Hepatocyte (in vitro differentiated cells): Measurements from ENCODE around the gene LEAP2.

Source experiments
- CTCF ChIP-seq: fragments of 200-600 bp; sonication (generic); IDR thresholded peaks from 2 replicates; pipeline ENCODE4 v1.5.1; 2016; ENCODE audit warnings: antibody characterized with exemption, mild to moderate bottlenecking; ENCODE audit not compliant: poor library complexity
- EZH2 ChIP-seq: fragments of 200-600 bp; sonication (generic); IDR thresholded peaks from 2 replicates; pipeline ENCODE4 v1.6.1; 2016; ENCODE audit warnings: antibody characterized with exemption, mild to moderate bottlenecking, borderline replicate concordance

GRCh38 chr5:132840896-132841295 lies 32.6 kb upstream of the LEAP2 start:
- TF ChIP-seq CTCF (no peak), EZH2 (no peak)
